ENCODE data around the gene GAA. TPM values are rescaled to one million over a fixed set of nuclear protein-coding genes. Genes with fewer than 3 reads are reported as not detected.

The GAA gene
- 36.2 and 38.4 TPM in 2 replicates for total RNA-seq
- long read RNA-seq, partial matches to known transcripts: 1 of 2 reads
- long read RNA-seq, other reads (novel, unspliced or antisense): 0 of 2 reads

- H3K27ac Mint-ChIP-seq (ENCODE audit: unreplicated experiment): peak within 1 kb of the TSS; percentile 99
- no peaks in the 10 kb centered on the region for H3K36me3 Mint-ChIP-seq (ENCODE audit: low read depth)
- TF ChIP-seq CTCF (conservative IDR thresholded peaks at IDR 0.05): peak; percentile 88
- peak; percentile 92 for DNase-seq (ENCODE audit: low read depth, low spot score)
- H3K9me3 Mint-ChIP-seq: no peaks in the 10 kb centered on the region
- H3K27me3 Mint-ChIP-seq (ENCODE audit: low read depth): no peaks in the 10 kb centered on the region
- H3K4me3 Mint-ChIP-seq: peak within 1 kb of the TSS; percentile 99
- peaks cover 34% of the 10 kb centered on the region for H3K4me1 Mint-ChIP-seq
These were observed at the start of gene GAA for GRCh38 chr17:80101011-80101945. TSS of gene GAA (plus strand) at chr17:80101581. CDS start at chr17:80104587, 3,006 bp downstream.

- TF ChIP-seq CTCF (conservative IDR thresholded peaks at IDR 0.05): no peak
- Mint-ChIP-seq H3K27me3 (ENCODE audit: low read depth) (no peaks in the 10 kb centered on the region), H3K4me1 (peaks cover 10% of the 10 kb centered on the region)
These were observed 49.7 kb upstream of the GAA start for GRCh38 chr17:80051681-80052080.

DNA sequence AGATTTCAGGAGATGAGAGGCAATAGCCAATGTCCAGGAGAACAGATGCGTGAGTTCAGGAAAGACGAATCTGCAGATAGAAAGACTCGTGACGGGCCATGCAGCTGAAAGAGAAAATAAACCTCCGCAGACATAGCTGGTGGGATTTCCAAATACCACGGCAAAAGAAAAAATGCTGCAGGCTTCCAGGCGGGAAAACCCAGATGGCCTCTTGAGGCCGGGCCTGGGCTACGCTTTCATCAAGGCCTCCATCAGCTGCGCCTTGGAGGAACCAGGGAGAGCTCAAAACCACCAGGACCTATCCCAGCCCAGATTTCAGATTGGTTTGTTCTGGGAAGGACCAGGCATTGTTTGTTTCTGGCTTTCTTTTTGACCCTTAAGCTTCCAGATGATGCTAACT, 48.3 kb upstream of the GAA start:
- TF ChIP-seq CTCF (conservative IDR thresholded peaks at IDR 0.05): no peak
- Mint-ChIP-seq H3K36me3 (ENCODE audit: low read depth) (peaks cover 13% of the 10 kb centered on the region), H3K4me1 (peaks cover 10% of the 10 kb centered on the region), H3K4me3 (no peak overlapping the region), H3K9me3 (no peaks in the 10 kb centered on the region), H3K27me3 (ENCODE audit: low read depth) (no peaks in the 10 kb centered on the region), H3K27ac (ENCODE audit: unreplicated experiment) (no peak overlapping the region)
- no peak for DNase-seq (ENCODE audit: low read depth, low spot score)

More at GRCh38 chr17:80051681-80052080, 49.7 kb upstream of the GAA start:
- no peak for DNase-seq (ENCODE audit: low read depth, low spot score)
- H3K9me3 Mint-ChIP-seq: no peaks in the 10 kb centered on the region
- no peak overlapping the region for H3K27ac Mint-ChIP-seq (ENCODE audit: unreplicated experiment)
- H3K4me3 Mint-ChIP-seq: no peak overlapping the region
- H3K36me3 Mint-ChIP-seq (ENCODE audit: low read depth): peaks cover 13% of the 10 kb centered on the region

- Mint-ChIP-seq H3K4me1 (peaks cover 10% of the 10 kb centered on the region), H3K36me3 (ENCODE audit: low read depth) (peaks cover 13% of the 10 kb centered on the region), H3K4me3 (no peak overlapping the region), H3K27me3 (ENCODE audit: low read depth) (no peaks in the 10 kb centered on the region), H3K27ac (ENCODE audit: unreplicated experiment) (no peak overlapping the region), H3K9me3 (no peaks in the 10 kb centered on the region)
- no peak for DNase-seq (ENCODE audit: low read depth, low spot score)
- no peak for TF ChIP-seq CTCF (conservative IDR thresholded peaks at IDR 0.05)
These were observed 45.8 kb upstream of the GAA start for GRCh38 chr17:80055597-80055996.

- Mint-ChIP-seq H3K4me1 (peaks cover 10% of the 10 kb centered on the region), H3K36me3 (ENCODE audit: low read depth) (peaks cover 3% of the 10 kb centered on the region), H3K27ac (ENCODE audit: unreplicated experiment) (no peak overlapping the region), H3K27me3 (ENCODE audit: low read depth) (no peaks in the 10 kb centered on the region), H3K9me3 (no peaks in the 10 kb centered on the region), H3K4me3 (no peak overlapping the region)
- TF ChIP-seq CTCF (conservative IDR thresholded peaks at IDR 0.05): no peak
- no peak for DNase-seq (ENCODE audit: low read depth, low spot score)
These were observed 42.9 kb upstream of the GAA start for GRCh38 chr17:80058311-80058955.

Data from neural crest cell (in vitro differentiated cells).